Gastroesophageal sphincter (tissue), 4 donors: ENCODE data around the gene LIMA1. TPM values are rescaled to one million over a fixed set of nuclear protein-coding genes. Genes with fewer than 3 reads are reported as not detected.
A peak's percentile ranks its signal among the peaks of the same experiment; 100 is the strongest.
"Not testable (repeated sequence)": the region's sequence is repeated elsewhere in the genome, so short reads cannot be mapped to it uniquely, and the experiment has no call there.

Source experiments
- ATAC-seq: fragments of 150-250 bp; one replicate; pipeline ENCODE4 v1.9.1; 2016; ENCODE audit warnings: mild to moderate bottlenecking, moderate library complexity
- H3K27ac ChIP-seq, 4 donors: fragments of 200-600 bp; sonication (generic) in 3 of 4; 1 replicate in 3 of 4; 2 replicates in 1 of 4; pipeline ENCODE4 v1.5.1; 2016 to 2019
- H3K27me3 ChIP-seq: fragments of 200-600 bp; sonication (generic); one replicate; pipeline ENCODE4 v1.5.1; 2019
- H3K36me3 ChIP-seq, 2 donors: fragments of 200-600 bp; sonication (generic); one replicate each; pipeline ENCODE4 v1.5.1; 2019; ENCODE audit warnings: control low read depth in 1 of 2
- H3K4me1 ChIP-seq, 3 donors: fragments of 200-600 bp; sonication (generic); 1 replicate in 2 of 3; 2 replicates in 1 of 3; pipeline ENCODE4 v1.5.1; 2016 to 2019; ENCODE audit warnings: control low read depth in 2 of 3
- H3K4me3 ChIP-seq, 2 donors: fragments of 200-600 bp; sonication (generic); one replicate each; pipeline ENCODE4 v1.5.1; 2019; ENCODE audit warnings: mild to moderate bottlenecking in 1 of 2, moderate library complexity in 1 of 2
- H3K9me3 ChIP-seq, 3 donors: fragments of 200-600 bp; sonication (generic); one replicate each; pipeline ENCODE4 v1.5.1; 2017 to 2019; ENCODE audit warnings: control low read depth in 2 of 3
- CTCF ChIP-seq, 4 experiments: fragments of 200-600 bp in 2 of 4; fragments of 450-650 bp in 2 of 4; sonication (generic) in 1 of 4; IDR thresholded peaks; one replicate each; pipeline ENCODE4 v1.5.1; 2017 to 2019; ENCODE audit warnings: antibody characterized with exemption in 4 of 4, mild to moderate bottlenecking in 2 of 4, moderate library complexity in 2 of 4
- EP300 ChIP-seq: sonication (generic); formaldehyde crosslinking; IDR thresholded peaks from one replicate; pipeline ENCODE4 v1.6.1; 2017; ENCODE audit warnings: antibody characterized with exemption, mild to moderate bottlenecking
- POLR2A ChIP-seq, 2 donors: fragments of 450-650 bp; IDR thresholded peaks; one replicate each; pipeline ENCODE4 v1.6.1; 2017; ENCODE audit warnings: antibody characterized with exemption in 2 of 2, mild to moderate bottlenecking in 2 of 2, moderate library complexity in 1 of 2
- POLR2AphosphoS5 ChIP-seq: sonication (generic); formaldehyde crosslinking; IDR thresholded peaks from one replicate; pipeline ENCODE4 v1.6.1; 2017; ENCODE audit warnings: antibody characterized with exemption
- WGBS, 2 donors: methylation state at CpG; one replicate each; pipeline ENCODE4 v1.1.5; 2018; ENCODE audit warnings: low coverage in 1 of 2; 5-methylcytosine and 5-hydroxymethylcytosine counted together
- total RNA-seq, 4 donors: library from RNA; depleted of rRNA; stranded (reverse); fragments of >200 nt; gene quantifications; one replicate each; pipeline ENCODE4 v1.1.0, GENCODE V29; 2016

LIMA1 gene
- total RNA-seq, 4 donors from 2014 or later: 27.6 to 91.3 (median 64.6) TPM

GRCh38 chr12:50297027-50297426 is 13.7 kb upstream of the LIMA1 start:
- peak overlapping the region in 2 of 4 donors; percentile 0 to 12 for H3K27ac ChIP-seq
- no peaks in the 10 kb centered on the region for H3K27me3 ChIP-seq
- WGBS, 2 donors: 22 to 51% methylated on average over 3 of the region's 3 CpGs
- peaks cover 0 to 8% (median 0%) of the 10 kb centered on the region in 3 donors for H3K4me1 ChIP-seq
- H3K36me3 ChIP-seq: peaks cover 0 to 15% of the 10 kb centered on the region in 2 donors
- no peak overlapping the region for H3K4me3 ChIP-seq
- TF ChIP-seq POLR2AphosphoS5 (no peak), EP300 (no peak), CTCF (IDR thresholded peaks at IDR 0.05) (no peak), POLR2A (IDR thresholded peaks at IDR 0.05) (no peak)
- ATAC-seq: no peak
- H3K9me3 ChIP-seq: no peaks in the 10 kb centered on the region

GRCh38 chr12:50296554-50296953 is 13.2 kb upstream of the LIMA1 start:
- WGBS, 2 donors: 77 to 84% methylated on average over 4 to 5 of the region's 6 CpGs
- peak overlapping the region in 3 of 4 donors; percentile 0 to 21 (median 12) for H3K27ac ChIP-seq
- TF ChIP-seq POLR2AphosphoS5 (no peak), CTCF (IDR thresholded peaks at IDR 0.05) (no peak), POLR2A (IDR thresholded peaks at IDR 0.05) (no peak)
- peaks cover 0 to 15% of the 10 kb centered on the region in 2 donors for H3K36me3 ChIP-seq
- no peaks in the 10 kb centered on the region for H3K27me3 ChIP-seq
- no peaks in the 10 kb centered on the region for H3K9me3 ChIP-seq
- peaks cover 0 to 8% (median 0%) of the 10 kb centered on the region in 3 donors for H3K4me1 ChIP-seq
- H3K4me3 ChIP-seq: no peak overlapping the region
- ATAC-seq: no peak

- Histone ChIP-seq H3K36me3 (peaks cover 0 to 11% of the 10 kb centered on the region in 2 donors), H3K9me3 (no peaks in the 10 kb centered on the region), H3K4me3 (no peak overlapping the region), H3K27ac (no peak overlapping the region), H3K4me1 (no peaks in the 10 kb centered on the region), H3K27me3 (no peaks in the 10 kb centered on the region)
- 100% methylated on average over 1 of the region's 1 CpG for WGBS, 2 donors
- no peak for ATAC-seq
- TF ChIP-seq EP300: no peak
- no peak for TF ChIP-seq POLR2A (IDR thresholded peaks at IDR 0.05)
- TF ChIP-seq CTCF (IDR thresholded peaks at IDR 0.05): no peak
- TF ChIP-seq POLR2AphosphoS5: no peak
Measured at GRCh38 chr12:50291377-50291776, 8.1 kb upstream of the LIMA1 start.

GRCh38 chr12:50290692-50291091 is 7.4 kb upstream of the LIMA1 start:
- not testable (repeated sequence) for H3K4me3 ChIP-seq, H3K4me1 ChIP-seq, ATAC-seq, H3K9me3 ChIP-seq, H3K27ac ChIP-seq, H3K36me3 ChIP-seq, H3K27me3 ChIP-seq
- 75 to 83% methylated on average over 1 to 3 of the region's 3 CpGs for WGBS, 2 donors

- H3K9me3 ChIP-seq: no peaks in the 10 kb centered on the region
- peaks cover 0 to 20% (median 0%) of the 10 kb centered on the region in 3 donors for H3K4me1 ChIP-seq
- H3K27me3 ChIP-seq: no peaks in the 10 kb centered on the region
- H3K4me3 ChIP-seq: no peak overlapping the region
- H3K27ac ChIP-seq: no peak overlapping the region
- no peak for TF ChIP-seq EP300
- no peak for TF ChIP-seq POLR2AphosphoS5
- no peak for TF ChIP-seq POLR2A (IDR thresholded peaks at IDR 0.05)
- TF ChIP-seq CTCF (IDR thresholded peaks at IDR 0.05): no peak
- no peak for ATAC-seq
- 84 to 96% methylated on average over 6 to 7 of the region's 7 CpGs for whole genome bisulfite sequencing, 2 donors
- H3K36me3 ChIP-seq: no peaks in the 10 kb centered on the region
Measured at GRCh38 chr12:50287271-50287670, 4.0 kb upstream of the LIMA1 start.
